OCI-LY3 (cell line): ENCODE data around the gene CSRNP3.

Experiments used
- H2AFZ ChIP-seq: fragments of 200-600, 300-600 bp; shearing (Covaris generic); 2 replicates; pipeline ENCODE4 v1.6.0; 2014; ENCODE audit warnings: antibody characterized with exemption, low read depth, low read length
- H3K27ac ChIP-seq: fragments of 200-600, 300-600 bp; sonication (generic); 2 replicates; pipeline ENCODE4 v1.5.1; 2014; ENCODE audit warnings: mild to moderate bottlenecking, low read length, moderate library complexity, mixed read lengths
- H3K27me3 ChIP-seq: fragments of 200-600, 300-600 bp; sonication (generic); 2 replicates; pipeline ENCODE4 v1.6.1; 2014; ENCODE audit warnings: low read depth, low read length, mixed read lengths
- H3K36me3 ChIP-seq: fragments of 200-600, 300-600 bp; sonication (generic); replicated peaks from 2 replicates; pipeline ENCODE3; 2014; ENCODE audit warnings: low read depth, low read length, mixed read lengths
- H3K4me1 ChIP-seq: fragments of 300-600, 200-600 bp; sonication (generic); 2 replicates; pipeline ENCODE4 v1.6.1; 2014; ENCODE audit warnings: low read length, mixed read lengths
- H3K4me2 ChIP-seq: fragments of 200-600, 300-600 bp; sonication (generic); 2 replicates; pipeline ENCODE4 v1.6.1; 2014; ENCODE audit warnings: low read length, mixed read lengths
- H3K4me3 ChIP-seq: fragments of 300-600, 200-600 bp; sonication (generic); 2 replicates; pipeline ENCODE4 v1.5.1; 2014; ENCODE audit warnings: antibody characterized with exemption, mild to moderate bottlenecking, low read length, moderate library complexity
- H3K79me2 ChIP-seq: fragments of 300-600, 200-600 bp; shearing (Covaris generic); 2 replicates; pipeline ENCODE4 v1.6.1; 2014; ENCODE audit warnings: mild to moderate bottlenecking, low read length, mixed read lengths
- H3K9ac ChIP-seq: fragments of 300-600, 200-600 bp; shearing (Covaris generic); 2 replicates; pipeline ENCODE4 v1.6.0; 2014; ENCODE audit warnings: mild to moderate bottlenecking, low read length, moderate library complexity
- H3K9me3 ChIP-seq: fragments of 200-600, 300-600 bp; shearing (Covaris generic); 2 replicates; pipeline ENCODE4 v1.6.1; 2014; ENCODE audit warnings: low read length, mixed read lengths; ENCODE audit not compliant: insufficient read depth
- H4K20me1 ChIP-seq: fragments of 200-600, 300-600 bp; sonication (generic); 2 replicates; pipeline ENCODE4 v1.6.1; 2016; ENCODE audit warnings: low read length, mixed read lengths; ENCODE audit not compliant: insufficient read depth
- EZH2phosphoT487 ChIP-seq: fragments of 200-600 bp; shearing (Covaris generic); IDR thresholded peaks from 2 replicates; pipeline ENCODE4 v1.6.1; 2018; ENCODE audit warnings: antibody characterized with exemption, mixed run types, low read depth
- TF ChIP-seq, protein P1 (sequence below): fragments of 200-600, 300-600 bp; sonication (generic); IDR thresholded peaks from 2 replicates; pipeline ENCODE4 v1.5.1; 2014; ENCODE audit warnings: antibody characterized with exemption, low read length, low read depth

CSRNP3 gene

GRCh38 chr2:165627470-165627869 lies 158.0 kb downstream of the CSRNP3 start:
- no peaks in the 10 kb centered on the region for H3K36me3 ChIP-seq
- H3K4me2 ChIP-seq = peak overlapping the region; percentile 5
- H3K9me3 ChIP-seq = no peaks in the 10 kb centered on the region
- H4K20me1 ChIP-seq = no peaks in the 10 kb centered on the region
- no peak overlapping the region for H3K27ac ChIP-seq
- no peak overlapping the region for H3K4me3 ChIP-seq
- peaks cover 8% of the 10 kb centered on the region for H3K4me1 ChIP-seq
- no peak overlapping the region for H2AFZ ChIP-seq
- H3K9ac ChIP-seq = no peak overlapping the region
- no peaks in the 10 kb centered on the region for H3K27me3 ChIP-seq
- no peak for TF ChIP-seq EZH2phosphoT487
- TF ChIP-seq, protein P1, sequence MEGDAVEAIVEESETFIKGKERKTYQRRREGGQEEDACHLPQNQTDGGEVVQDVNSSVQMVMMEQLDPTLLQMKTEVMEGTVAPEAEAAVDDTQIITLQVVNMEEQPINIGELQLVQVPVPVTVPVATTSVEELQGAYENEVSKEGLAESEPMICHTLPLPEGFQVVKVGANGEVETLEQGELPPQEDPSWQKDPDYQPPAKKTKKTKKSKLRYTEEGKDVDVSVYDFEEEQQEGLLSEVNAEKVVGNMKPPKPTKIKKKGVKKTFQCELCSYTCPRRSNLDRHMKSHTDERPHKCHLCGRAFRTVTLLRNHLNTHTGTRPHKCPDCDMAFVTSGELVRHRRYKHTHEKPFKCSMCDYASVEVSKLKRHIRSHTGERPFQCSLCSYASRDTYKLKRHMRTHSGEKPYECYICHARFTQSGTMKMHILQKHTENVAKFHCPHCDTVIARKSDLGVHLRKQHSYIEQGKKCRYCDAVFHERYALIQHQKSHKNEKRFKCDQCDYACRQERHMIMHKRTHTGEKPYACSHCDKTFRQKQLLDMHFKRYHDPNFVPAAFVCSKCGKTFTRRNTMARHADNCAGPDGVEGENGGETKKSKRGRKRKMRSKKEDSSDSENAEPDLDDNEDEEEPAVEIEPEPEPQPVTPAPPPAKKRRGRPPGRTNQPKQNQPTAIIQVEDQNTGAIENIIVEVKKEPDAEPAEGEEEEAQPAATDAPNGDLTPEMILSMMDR = no peak
- H3K79me2 ChIP-seq = no peaks in the 10 kb centered on the region

DNA sequence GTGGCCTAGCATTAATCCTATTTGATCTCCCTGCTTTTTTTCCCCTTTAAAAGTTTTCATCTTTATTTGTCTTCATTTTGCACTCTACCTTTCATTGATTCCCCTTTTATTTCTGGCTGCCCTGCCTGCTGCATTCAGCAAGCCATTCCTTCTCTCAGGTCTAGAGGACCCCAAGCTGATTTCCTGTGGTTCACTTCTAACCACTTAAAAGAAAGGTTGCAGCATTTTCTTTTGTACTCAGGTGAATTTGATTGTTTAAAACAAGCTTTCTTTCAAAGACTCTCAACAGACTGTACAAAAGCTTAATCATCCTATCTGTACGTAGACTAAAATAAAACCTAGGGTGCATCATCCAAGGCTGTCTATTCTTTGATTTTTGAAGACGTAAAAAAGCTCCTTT lies 160.3 kb downstream of the CSRNP3 start:
- no peaks in the 10 kb centered on the region for H3K9me3 ChIP-seq
- H3K27ac ChIP-seq = no peak overlapping the region
- no peaks in the 10 kb centered on the region for H3K27me3 ChIP-seq
- H4K20me1 ChIP-seq = no peaks in the 10 kb centered on the region
- H3K9ac ChIP-seq = no peak overlapping the region
- no peaks in the 10 kb centered on the region for H3K36me3 ChIP-seq
- H3K4me1 ChIP-seq = peaks cover 8% of the 10 kb centered on the region
- no peak overlapping the region for H2AFZ ChIP-seq
- H3K79me2 ChIP-seq = no peaks in the 10 kb centered on the region
- no peak overlapping the region for H3K4me3 ChIP-seq
- TF ChIP-seq, protein P1 = no peak
- TF ChIP-seq EZH2phosphoT487 = no peak
- no peak overlapping the region for H3K4me2 ChIP-seq

DNA sequence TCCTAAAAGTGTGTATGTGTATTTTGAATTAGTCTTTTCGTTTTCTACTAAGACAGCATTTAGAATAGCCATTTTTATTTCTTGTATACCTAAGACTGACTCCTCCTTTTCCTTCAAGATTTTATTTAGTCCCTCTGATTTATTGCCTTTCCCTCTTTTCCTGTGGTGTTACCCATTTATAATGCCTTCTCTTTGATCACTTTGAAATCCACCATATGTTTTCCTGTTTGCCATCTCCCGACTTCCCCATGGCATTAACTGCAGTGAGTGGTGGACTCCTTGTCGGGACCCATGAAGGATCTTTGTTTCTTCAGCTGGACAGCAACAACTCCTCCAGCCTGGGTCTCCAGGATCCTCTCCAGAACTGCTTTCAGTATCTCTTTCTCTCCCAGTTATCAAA lies 160.7 kb downstream of the CSRNP3 start:
- Histone ChIP-seq H3K4me2 (no peak overlapping the region), H2AFZ (no peak overlapping the region), H4K20me1 (no peaks in the 10 kb centered on the region), H3K4me3 (no peak overlapping the region), H3K9ac (no peak overlapping the region), H3K27me3 (no peaks in the 10 kb centered on the region), H3K4me1 (peaks cover 8% of the 10 kb centered on the region), H3K79me2 (no peaks in the 10 kb centered on the region), H3K27ac (no peak overlapping the region), H3K9me3 (no peaks in the 10 kb centered on the region), H3K36me3 (no peaks in the 10 kb centered on the region)
- TF ChIP-seq, protein P1 = no peak
- TF ChIP-seq EZH2phosphoT487 = no peak

GRCh38 chr2:165631089-165631488 lies 161.6 kb downstream of the CSRNP3 start:
- H3K4me2 ChIP-seq = no peak overlapping the region
- H3K4me3 ChIP-seq = no peak overlapping the region
- no peaks in the 10 kb centered on the region for H3K36me3 ChIP-seq
- no peaks in the 10 kb centered on the region for H3K27me3 ChIP-seq
- no peak overlapping the region for H3K9ac ChIP-seq
- no peaks in the 10 kb centered on the region for H3K9me3 ChIP-seq
- TF ChIP-seq, protein P1 = no peak
- TF ChIP-seq EZH2phosphoT487 = no peak
- H4K20me1 ChIP-seq = no peaks in the 10 kb centered on the region
- H2AFZ ChIP-seq = no peak overlapping the region
- H3K4me1 ChIP-seq = peaks cover 8% of the 10 kb centered on the region
- no peaks in the 10 kb centered on the region for H3K79me2 ChIP-seq
- no peak overlapping the region for H3K27ac ChIP-seq
